Chondrocyte (in vitro differentiated cells): ENCODE results near the gene CSTPP1. TPM values are rescaled to one million over a fixed set of nuclear protein-coding genes. Genes with fewer than 3 reads are reported as not detected.
"Not testable (repeated sequence)": the region's sequence is repeated elsewhere in the genome, so short reads cannot be mapped to it uniquely, and the experiment has no call there.

Experiments used
- DNase-seq: peaks from one replicate; pipeline ENCODE4 v3.0.0; 2021; ENCODE audit warnings: mixed read lengths, low spot score
- H3K27ac Mint-ChIP-seq: one replicate; pipeline ENCODE4 v1.8.0; 2021; ENCODE audit warnings: mild to moderate bottlenecking, moderate library complexity, mixed read lengths; ENCODE audit not compliant: unreplicated experiment
- H3K27me3 Mint-ChIP-seq: 2 replicates; pipeline ENCODE4 v1.8.0; 2021; ENCODE audit warnings: low read depth, mixed read lengths
- H3K36me3 Mint-ChIP-seq: 2 replicates; pipeline ENCODE4 v1.8.0; 2021; ENCODE audit warnings: low read depth, mixed read lengths
- H3K4me1 Mint-ChIP-seq: 2 replicates; pipeline ENCODE4 v1.8.0; 2021; ENCODE audit warnings: low read depth, mild to moderate bottlenecking, mixed read lengths
- H3K4me3 Mint-ChIP-seq: one replicate; pipeline ENCODE4 v1.8.0; 2021; ENCODE audit warnings: mild to moderate bottlenecking, moderate library complexity, mixed read lengths; ENCODE audit not compliant: unreplicated experiment
- H3K9me3 Mint-ChIP-seq: 2 replicates; pipeline ENCODE4 v1.8.0; 2021; ENCODE audit warnings: low read depth, mixed read lengths
- CTCF ChIP-seq: fragments of 200-600 bp; sonication (generic); IDR thresholded peaks from 2 replicates; pipeline ENCODE4 v1.5.0; 2021; ENCODE audit warnings: antibody characterized with exemption, mild to moderate bottlenecking, moderate library complexity
- total RNA-seq: library from RNA; stranded (reverse); gene quantifications from 3 replicates; pipeline ENCODE4 v1.2.1, GENCODE V29; 2021

CSTPP1 gene
- total RNA-seq, 1 donor from 2014 or later: 19.6 TPM

- Mint-ChIP-seq H3K4me3 (no peak overlapping the region), H3K36me3 (no peaks in the 10 kb centered on the region), H3K27me3 (no peaks in the 10 kb centered on the region), H3K4me1 (no peaks in the 10 kb centered on the region), H3K27ac (no peak overlapping the region), H3K9me3 (no peaks in the 10 kb centered on the region)
- no peak for TF ChIP-seq CTCF
- no peak for DNase-seq
Observed at GRCh38 chr11:47083913-47084312, 147.4 kb downstream of the CSTPP1 start.

- no peak overlapping the region for H3K4me3 Mint-ChIP-seq
- no peak overlapping the region for H3K27ac Mint-ChIP-seq
- H3K9me3 Mint-ChIP-seq: peaks cover 4% of the 10 kb centered on the region
- TF ChIP-seq CTCF: no peak
- peaks cover 2% of the 10 kb centered on the region for H3K36me3 Mint-ChIP-seq
- DNase-seq: no peak
- no peaks in the 10 kb centered on the region for H3K27me3 Mint-ChIP-seq
- H3K4me1 Mint-ChIP-seq: no peaks in the 10 kb centered on the region
Observed at GRCh38 chr11:47087801-47088200, 151.2 kb downstream of the CSTPP1 start.

GRCh38 chr11:47093541-47093940 lies 157.0 kb downstream of the CSTPP1 start:
- Mint-ChIP-seq H3K36me3 (peaks cover 2% of the 10 kb centered on the region), H3K4me1 (no peaks in the 10 kb centered on the region), H3K9me3 (peaks cover 4% of the 10 kb centered on the region), H3K27me3 (no peaks in the 10 kb centered on the region), H3K27ac (no peak overlapping the region), H3K4me3 (no peak overlapping the region)
- no peak for DNase-seq
- TF ChIP-seq CTCF: no peak

- H3K9me3 Mint-ChIP-seq, H3K27me3 Mint-ChIP-seq, H3K4me3 Mint-ChIP-seq, H3K36me3 Mint-ChIP-seq, H3K27ac Mint-ChIP-seq, DNase-seq: not testable (repeated sequence)
- peaks cover 11% of the 10 kb centered on the region for H3K4me1 Mint-ChIP-seq
Observed at GRCh38 chr11:47096871-47097270, 160.3 kb downstream of the CSTPP1 start.

- not testable (repeated sequence) for H3K27ac Mint-ChIP-seq, H3K9me3 Mint-ChIP-seq, DNase-seq, H3K36me3 Mint-ChIP-seq, H3K4me3 Mint-ChIP-seq, H3K27me3 Mint-ChIP-seq
- H3K4me1 Mint-ChIP-seq: peaks cover 11% of the 10 kb centered on the region
Observed at GRCh38 chr11:47098223-47098622, 161.7 kb downstream of the CSTPP1 start.

- TF ChIP-seq CTCF: no peak
- Mint-ChIP-seq H3K27me3 (no peaks in the 10 kb centered on the region), H3K9me3 (no peaks in the 10 kb centered on the region), H3K27ac (no peak overlapping the region), H3K4me1 (peaks cover 20% of the 10 kb centered on the region), H3K4me3 (no peak overlapping the region), H3K36me3 (no peaks in the 10 kb centered on the region)
- no peak for DNase-seq
Observed at GRCh38 chr11:47099214-47099917, 162.8 kb downstream of the CSTPP1 start.
